Activated B cell treated with CpG ODN at 0.5 μM for 24 hours (primary cell): Measurements from ENCODE around the gene GRIP2. TPM values are rescaled to one million over a fixed set of nuclear protein-coding genes. Genes with fewer than 3 reads are reported as not detected.

Source experiments
- ATAC-seq: fragments of 200-7000 bp; cut with Tn5 transposase; one replicate; pipeline ENCODE4 v1.10.0; 2021; ENCODE audit warnings: low read depth, mild to moderate bottlenecking, moderate library complexity
- CTCF ChIA-PET: fragments of 350-600 bp; sonication (Branson Sonifier 250); formaldehyde crosslinking; loops from one replicate; lab custom pipeline; 2021; ENCODE audit warnings: antibody characterized with exemption; lab: Charles Lee
- POLR2A ChIA-PET: fragments of 350-600 bp; sonication (Branson Sonifier 250); formaldehyde crosslinking; loops from one replicate; lab custom pipeline; 2021; ENCODE audit warnings: antibody characterized with exemption; lab: Charles Lee
- DNase-seq: peaks from one replicate; pipeline ENCODE4 v3.0.0; 2022
- H3K27ac Mint-ChIP-seq: one replicate; pipeline ENCODE4 v1.8.0; 2020; ENCODE audit warnings: mixed read lengths
- H3K27me3 Mint-ChIP-seq: one replicate; pipeline ENCODE4 v1.8.0; 2021; ENCODE audit warnings: mixed read lengths
- H3K36me3 Mint-ChIP-seq: one replicate; pipeline ENCODE4 v1.8.0; 2021; ENCODE audit warnings: low read depth, mixed read lengths
- H3K4me1 Mint-ChIP-seq: one replicate; pipeline ENCODE4 v1.8.0; 2021; ENCODE audit warnings: mixed read lengths
- H3K4me3 Mint-ChIP-seq: one replicate; pipeline ENCODE4 v1.8.0; 2020; ENCODE audit warnings: mild to moderate bottlenecking, mixed read lengths
- H3K9me3 Mint-ChIP-seq: one replicate; pipeline ENCODE4 v1.8.0; 2020; ENCODE audit warnings: mixed read lengths
- CTCF ChIP-seq: fragments of 200-600 bp; IDR thresholded peaks from one replicate; pipeline ENCODE4 v1.8.0; 2022; ENCODE audit warnings: antibody characterized with exemption, mild to moderate bottlenecking
- intact Hi-C: fragments of 100-400 bp; cut with micrococcal nuclease; formaldehyde crosslinking; loops from one replicate; pipeline ENCODE4 v1.15.1; 2024
- total RNA-seq: library from RNA; stranded (reverse); gene quantifications from 2 replicates; pipeline ENCODE4 v1.2.3, GENCODE V29; 2022

Gene GRIP2
- total RNA-seq, 1 donor from 2014 or later: not detected

GRCh38 chr3:14532691-14533456 is 7.3 kb downstream of the GRIP2 start:
- intact Hi-C loops: no loop called here
- Mint-ChIP-seq H3K4me3 (no peak overlapping the region), H3K36me3 (no peaks in the 10 kb centered on the region), H3K27me3 (peaks cover 5% of the 10 kb centered on the region), H3K27ac (no peak overlapping the region), H3K9me3 (no peaks in the 10 kb centered on the region), H3K4me1 (no peaks in the 10 kb centered on the region)
- no peak for DNase-seq
- ChIA-PET CTCF (no interaction called here), POLR2A (no interaction called here)
- no peak for TF ChIP-seq CTCF
- ATAC-seq: no peak

- POLR2A ChIA-PET: no interaction called here
- no peak overlapping the region for H3K4me3 Mint-ChIP-seq
- no peak for TF ChIP-seq CTCF
- no peaks in the 10 kb centered on the region for H3K36me3 Mint-ChIP-seq
- H3K27ac Mint-ChIP-seq: no peak overlapping the region
- intact Hi-C loops: no loop called here
- CTCF ChIA-PET: no interaction called here
- DNase-seq (no peak), ATAC-seq (no peak)
- H3K27me3 Mint-ChIP-seq: peaks cover 5% of the 10 kb centered on the region
- H3K9me3 Mint-ChIP-seq: no peaks in the 10 kb centered on the region
- H3K4me1 Mint-ChIP-seq: no peaks in the 10 kb centered on the region
Measured at GRCh38 chr3:14531856-14532395, 8.2 kb downstream of the GRIP2 start.

- Mint-ChIP-seq H3K27ac (no peak overlapping the region), H3K36me3 (no peaks in the 10 kb centered on the region), H3K9me3 (no peaks in the 10 kb centered on the region), H3K4me1 (no peaks in the 10 kb centered on the region), H3K4me3 (no peak overlapping the region), H3K27me3 (peaks cover 8% of the 10 kb centered on the region)
- ChIA-PET POLR2A (no interaction called here), CTCF (no interaction called here)
- intact Hi-C loops: no loop called here
- no peak for TF ChIP-seq CTCF
- DNase-seq (no peak), ATAC-seq (no peak)
Measured at GRCh38 chr3:14528081-14528480, 12.1 kb downstream of the GRIP2 start.

GRCh38 chr3:14525685-14526631 is 14.2 kb downstream of the GRIP2 start:
- no peak overlapping the region for H3K27ac Mint-ChIP-seq
- H3K9me3 Mint-ChIP-seq: no peaks in the 10 kb centered on the region
- DNase-seq (no peak), ATAC-seq (no peak)
- intact Hi-C loops: no loop called here
- POLR2A ChIA-PET: interaction anchor here (0.6 kb wide), 2 partner anchors 93 to 147 kb away, joined by 3 to 5 read pairs; no protein-coding TSS in a partner anchor
- peaks cover 8% of the 10 kb centered on the region for H3K27me3 Mint-ChIP-seq
- TF ChIP-seq CTCF: no peak
- CTCF ChIA-PET: no interaction called here
- H3K36me3 Mint-ChIP-seq: no peaks in the 10 kb centered on the region
- H3K4me1 Mint-ChIP-seq: no peaks in the 10 kb centered on the region
- no peak overlapping the region for H3K4me3 Mint-ChIP-seq
